ENCODE measurements around the gene MYBPC2.

DNA sequence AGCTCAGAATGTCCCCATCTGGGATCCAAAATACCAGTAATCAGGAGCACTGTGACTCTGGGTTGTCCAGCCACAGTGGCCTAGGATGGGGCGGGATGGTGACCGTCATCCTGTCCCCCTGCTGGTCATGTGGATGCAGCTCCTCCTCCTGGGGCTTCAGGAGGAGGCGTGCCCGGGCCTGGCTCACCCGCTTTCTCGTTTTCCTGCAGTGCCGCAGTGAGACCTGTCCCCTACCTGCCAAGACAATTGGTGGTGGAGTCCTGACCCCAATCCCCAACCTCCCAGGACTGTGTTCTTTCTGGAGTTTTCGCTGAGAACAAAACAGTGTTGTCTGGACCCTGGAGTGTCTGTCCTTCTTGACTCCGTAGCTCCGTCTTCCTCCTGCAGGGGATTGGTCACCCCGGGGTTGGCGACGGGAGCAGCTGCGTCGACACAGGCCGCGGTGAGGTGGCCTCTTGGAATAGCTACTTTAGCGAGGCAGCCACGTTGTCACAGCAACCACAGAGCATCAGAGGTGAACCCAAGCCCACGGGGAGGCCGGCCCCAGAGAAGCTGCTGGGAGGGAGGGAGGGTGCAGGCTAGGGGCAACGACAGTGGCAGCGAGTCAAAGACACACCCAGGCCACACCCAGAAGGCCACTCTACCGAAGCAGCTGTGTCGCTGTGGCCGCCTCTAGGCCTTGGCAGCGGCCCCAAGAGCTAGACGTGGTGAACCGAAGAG lies 33.5 kb downstream of the MYBPC2 start:
- TF ChIP-seq, protein P1, sequence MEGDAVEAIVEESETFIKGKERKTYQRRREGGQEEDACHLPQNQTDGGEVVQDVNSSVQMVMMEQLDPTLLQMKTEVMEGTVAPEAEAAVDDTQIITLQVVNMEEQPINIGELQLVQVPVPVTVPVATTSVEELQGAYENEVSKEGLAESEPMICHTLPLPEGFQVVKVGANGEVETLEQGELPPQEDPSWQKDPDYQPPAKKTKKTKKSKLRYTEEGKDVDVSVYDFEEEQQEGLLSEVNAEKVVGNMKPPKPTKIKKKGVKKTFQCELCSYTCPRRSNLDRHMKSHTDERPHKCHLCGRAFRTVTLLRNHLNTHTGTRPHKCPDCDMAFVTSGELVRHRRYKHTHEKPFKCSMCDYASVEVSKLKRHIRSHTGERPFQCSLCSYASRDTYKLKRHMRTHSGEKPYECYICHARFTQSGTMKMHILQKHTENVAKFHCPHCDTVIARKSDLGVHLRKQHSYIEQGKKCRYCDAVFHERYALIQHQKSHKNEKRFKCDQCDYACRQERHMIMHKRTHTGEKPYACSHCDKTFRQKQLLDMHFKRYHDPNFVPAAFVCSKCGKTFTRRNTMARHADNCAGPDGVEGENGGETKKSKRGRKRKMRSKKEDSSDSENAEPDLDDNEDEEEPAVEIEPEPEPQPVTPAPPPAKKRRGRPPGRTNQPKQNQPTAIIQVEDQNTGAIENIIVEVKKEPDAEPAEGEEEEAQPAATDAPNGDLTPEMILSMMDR (conservative IDR thresholded peaks at IDR 0.05; ENCODE audit: low read depth, low read length), result 0 out of 2 replicates have a peak, but pooled peaks have one; percentile 28
- TF ChIP-seq EZH2 (IDR thresholded peaks at IDR 0.05; ENCODE audit: borderline replicate concordance, low read depth, low read length, poor library complexity, severe bottlenecking), result no peak

Data from A673 (cell line).